WTC11 (cell line): ENCODE measurements around the gene CCSER1. TPM values are rescaled to one million over a fixed set of nuclear protein-coding genes. Genes with fewer than 3 reads are reported as not detected.

Experiments used
- ATAC-seq: fragments of 200-7000 bp; cut with Tn5 transposase; 2 replicates; pipeline ENCODE4 v1.10.0; 2021; ENCODE audit warnings: mild to moderate bottlenecking, moderate library complexity
- CTCF ChIA-PET: fragments of 300-600 bp; sonication (Branson Sonifier 250); formaldehyde crosslinking; loops from one replicate; lab custom pipeline; 2021; ENCODE audit warnings: antibody characterized with exemption; lab: Charles Lee
- POLR2A ChIA-PET: fragments of 350-600 bp; sonication (Branson Sonifier 250); formaldehyde crosslinking; loops from one replicate; lab custom pipeline; 2021; ENCODE audit warnings: antibody characterized with exemption; lab: Charles Lee
- DNase-seq: peaks from one replicate; pipeline ENCODE4 v3.0.0; 2021; ENCODE audit warnings: low spot score
- H3K27ac Mint-ChIP-seq: 2 replicates; pipeline ENCODE4 v1.8.0; 2021; ENCODE audit warnings: mixed read lengths
- H3K27me3 Mint-ChIP-seq: 2 replicates; pipeline ENCODE4 v1.8.0; 2021; ENCODE audit warnings: low read depth, mild to moderate bottlenecking, moderate library complexity, mixed read lengths
- H3K36me3 Mint-ChIP-seq: 2 replicates; pipeline ENCODE4 v1.8.0; 2021; ENCODE audit warnings: mixed read lengths
- H3K4me1 Mint-ChIP-seq: 2 replicates; pipeline ENCODE4 v1.8.0; 2022; ENCODE audit warnings: mixed read lengths
- H3K4me3 Mint-ChIP-seq: 2 replicates; pipeline ENCODE4 v1.8.0; 2021; ENCODE audit warnings: mild to moderate bottlenecking, moderate library complexity, mixed read lengths
- H3K9me3 Mint-ChIP-seq: 2 replicates; pipeline ENCODE4 v1.8.0; 2021; ENCODE audit warnings: mixed read lengths
- CREM ChIP-seq: sonication (generic); formaldehyde crosslinking; IDR thresholded peaks from 2 replicates; pipeline ENCODE4 v1.8.1; 2022; ENCODE audit warnings: mild to moderate bottlenecking, missing genetic modification reagents, moderate library complexity
- FOXJ3 ChIP-seq: sonication (generic); formaldehyde crosslinking; IDR thresholded peaks from 2 replicates; pipeline ENCODE4 v1.9.0; 2021; ENCODE audit warnings: missing genetic modification reagents, mild to moderate bottlenecking, borderline replicate concordance
- GTF2I ChIP-seq: fragments of 250-450 bp; sonication (Bioruptor Pico); conservative IDR thresholded peaks from 2 replicates; pipeline ENCODE4 v1.4.0; 2021; ENCODE audit warnings: mild to moderate bottlenecking
- IRF2 ChIP-seq: sonication (generic); formaldehyde crosslinking; IDR thresholded peaks from 2 replicates; pipeline ENCODE4 v1.8.0; 2022; ENCODE audit warnings: low read depth, missing genetic modification reagents, borderline replicate concordance
- JAZF1 ChIP-seq: fragments of 250-450 bp; sonication (Bioruptor Pico); IDR thresholded peaks from 2 replicates; pipeline ENCODE4 v1.9.0; 2021; ENCODE audit warnings: moderate library complexity, mild to moderate bottlenecking, inconsistent platforms
- KAT7 ChIP-seq: sonication (generic); formaldehyde crosslinking; IDR thresholded peaks from 2 replicates; pipeline ENCODE4 v1.8.1; 2023; ENCODE audit warnings: missing genetic modification reagents, mild to moderate bottlenecking, borderline replicate concordance
- NFE2L1 ChIP-seq: sonication (generic); formaldehyde crosslinking; IDR thresholded peaks from 2 replicates; pipeline ENCODE4 v1.8.1; 2023; ENCODE audit warnings: missing genetic modification reagents
- NR1H2 ChIP-seq: sonication (generic); formaldehyde crosslinking; IDR thresholded peaks from 2 replicates; pipeline ENCODE4 v1.9.0; 2021; ENCODE audit warnings: mild to moderate bottlenecking, moderate library complexity, missing genetic modification reagents
- NR2C2 ChIP-seq: sonication (generic); formaldehyde crosslinking; IDR thresholded peaks from 2 replicates; pipeline ENCODE4 v1.8.0; 2022; ENCODE audit warnings: mild to moderate bottlenecking, missing genetic modification reagents
- OVOL2 ChIP-seq: fragments of 250-450 bp; sonication (Bioruptor Pico); IDR thresholded peaks from 2 replicates; pipeline ENCODE4 v1.9.0; 2021; ENCODE audit warnings: mild to moderate bottlenecking, borderline replicate concordance
- TEAD4 ChIP-seq: sonication (generic); formaldehyde crosslinking; IDR thresholded peaks from 2 replicates; pipeline ENCODE4 v1.8.0; 2022; ENCODE audit warnings: mild to moderate bottlenecking, missing genetic modification reagents
- ZNF219 ChIP-seq: sonication (generic); formaldehyde crosslinking; IDR thresholded peaks from 2 replicates; pipeline ENCODE4 v1.8.0; 2023; ENCODE audit warnings: missing genetic modification reagents, mild to moderate bottlenecking, borderline replicate concordance
- ZNF317 ChIP-seq: sonication (generic); formaldehyde crosslinking; IDR thresholded peaks from 2 replicates; pipeline ENCODE4 v1.8.1; 2023; ENCODE audit warnings: low read depth, mild to moderate bottlenecking, moderate library complexity, missing genetic modification reagents, borderline replicate concordance
- ZNF396 ChIP-seq: fragments of 250-450 bp; sonication (Bioruptor Pico); IDR thresholded peaks from 2 replicates; pipeline ENCODE4 v1.8.0; 2021; ENCODE audit warnings: mild to moderate bottlenecking, moderate library complexity, borderline replicate concordance
- ZNF416 ChIP-seq: fragments of 250-450 bp; sonication (Bioruptor Pico); IDR thresholded peaks from 2 replicates; pipeline ENCODE4 v1.9.0; 2021; ENCODE audit warnings: mild to moderate bottlenecking, inconsistent platforms
- total RNA-seq: library from RNA; stranded (reverse); gene quantifications from 3 replicates; pipeline ENCODE4 v1.2.3, GENCODE V29; 2021
- TF ChIP-seq, protein P1 (sequence below): sonication (generic); formaldehyde crosslinking; IDR thresholded peaks from 2 replicates; pipeline ENCODE4 v1.8.0; 2022; ENCODE audit warnings: mild to moderate bottlenecking, missing genetic modification reagents
- TF ChIP-seq, protein P2 (sequence below): sonication (generic); formaldehyde crosslinking; IDR thresholded peaks from 2 replicates; pipeline ENCODE4 v1.8.0; 2022; ENCODE audit warnings: mild to moderate bottlenecking, missing genetic modification reagents
- TF ChIP-seq, protein P3 (sequence below): sonication (generic); formaldehyde crosslinking; IDR thresholded peaks from 2 replicates; pipeline ENCODE4 v1.8.1; 2023; ENCODE audit warnings: mild to moderate bottlenecking, moderate library complexity, missing genetic modification reagents
- TF ChIP-seq, protein P4 (sequence below): sonication (generic); formaldehyde crosslinking; IDR thresholded peaks from 2 replicates; pipeline ENCODE4 v1.8.1; 2022; ENCODE audit warnings: low read depth, mild to moderate bottlenecking, moderate library complexity, missing genetic modification reagents, borderline replicate concordance
- TF ChIP-seq, protein P5 (sequence below): sonication (generic); formaldehyde crosslinking; IDR thresholded peaks from 2 replicates; pipeline ENCODE4 v1.8.1; 2023; ENCODE audit warnings: mild to moderate bottlenecking, missing genetic modification reagents, moderate library complexity
- TF ChIP-seq, protein P6 (sequence below): sonication (generic); formaldehyde crosslinking; IDR thresholded peaks from 2 replicates; pipeline ENCODE4 v1.8.1; 2022; ENCODE audit warnings: low read depth, missing genetic modification reagents, borderline replicate concordance
- TF ChIP-seq, protein P7 (sequence below): fragments of 250-450 bp; sonication (Bioruptor Pico); IDR thresholded peaks from 2 replicates; pipeline ENCODE4 v1.8.0; 2021; ENCODE audit warnings: mild to moderate bottlenecking
- TF ChIP-seq, protein P8 (sequence below): sonication (generic); formaldehyde crosslinking; IDR thresholded peaks from 2 replicates; pipeline ENCODE4 v1.8.0; 2022; ENCODE audit warnings: mild to moderate bottlenecking, missing genetic modification reagents
- TF ChIP-seq, protein P9 (sequence below): sonication (generic); formaldehyde crosslinking; IDR thresholded peaks from 2 replicates; pipeline ENCODE4 v1.8.1; 2022; ENCODE audit warnings: mild to moderate bottlenecking, moderate library complexity, missing genetic modification reagents
- TF ChIP-seq, protein P10 (sequence below): sonication (generic); formaldehyde crosslinking; IDR thresholded peaks from 2 replicates; pipeline ENCODE4 v1.8.0; 2022; ENCODE audit warnings: mild to moderate bottlenecking, missing genetic modification reagents

The CCSER1 gene
- total RNA-seq, 1 experiment from 2014 or later = 0.87 TPM

DNA sequence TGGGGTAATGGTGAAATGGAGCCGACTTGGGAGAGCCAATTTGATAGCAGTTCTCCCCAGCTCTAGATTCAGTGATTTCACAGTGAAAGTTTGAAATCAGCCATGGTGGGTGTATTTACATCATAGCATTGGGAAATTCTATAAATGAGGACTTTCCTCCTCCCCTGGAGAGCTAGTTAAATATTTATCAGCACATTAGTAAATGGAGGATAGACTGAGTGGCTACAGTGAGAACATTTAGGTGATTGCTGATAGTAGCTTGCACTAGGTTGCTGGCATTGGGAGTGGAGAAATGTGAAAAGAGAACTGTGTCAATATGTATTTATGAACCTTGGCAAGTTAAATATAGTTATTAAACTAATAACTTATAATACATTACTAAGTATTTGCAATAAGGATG is 347.3 kb downstream of the CCSER1 start:
- DNase-seq = no peak
- Mint-ChIP-seq H3K9me3 (peaks cover 5% of the 10 kb centered on the region), H3K27me3 (no peaks in the 10 kb centered on the region), H3K36me3 (peaks cover 4% of the 10 kb centered on the region; the same call in 1 of the 2 replicates), H3K4me3 (no peak overlapping the region), H3K4me1 (no peaks in the 10 kb centered on the region), H3K27ac (no peak overlapping the region)
- ATAC-seq = no peak
- TF ChIP-seq NR2C2 (CRISPR knock-in tag) = no peak
- TF ChIP-seq, protein P1, sequence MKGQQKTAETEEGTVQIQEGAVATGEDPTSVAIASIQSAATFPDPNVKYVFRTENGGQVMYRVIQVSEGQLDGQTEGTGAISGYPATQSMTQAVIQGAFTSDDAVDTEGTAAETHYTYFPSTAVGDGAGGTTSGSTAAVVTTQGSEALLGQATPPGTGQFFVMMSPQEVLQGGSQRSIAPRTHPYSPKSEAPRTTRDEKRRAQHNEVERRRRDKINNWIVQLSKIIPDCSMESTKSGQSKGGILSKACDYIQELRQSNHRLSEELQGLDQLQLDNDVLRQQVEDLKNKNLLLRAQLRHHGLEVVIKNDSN (CRISPR knock-in tag) = no peak
- TF ChIP-seq, protein P2, sequence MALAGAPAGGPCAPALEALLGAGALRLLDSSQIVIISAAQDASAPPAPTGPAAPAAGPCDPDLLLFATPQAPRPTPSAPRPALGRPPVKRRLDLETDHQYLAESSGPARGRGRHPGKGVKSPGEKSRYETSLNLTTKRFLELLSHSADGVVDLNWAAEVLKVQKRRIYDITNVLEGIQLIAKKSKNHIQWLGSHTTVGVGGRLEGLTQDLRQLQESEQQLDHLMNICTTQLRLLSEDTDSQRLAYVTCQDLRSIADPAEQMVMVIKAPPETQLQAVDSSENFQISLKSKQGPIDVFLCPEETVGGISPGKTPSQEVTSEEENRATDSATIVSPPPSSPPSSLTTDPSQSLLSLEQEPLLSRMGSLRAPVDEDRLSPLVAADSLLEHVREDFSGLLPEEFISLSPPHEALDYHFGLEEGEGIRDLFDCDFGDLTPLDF (CRISPR knock-in tag) = no peak
- TF ChIP-seq, protein P3, sequence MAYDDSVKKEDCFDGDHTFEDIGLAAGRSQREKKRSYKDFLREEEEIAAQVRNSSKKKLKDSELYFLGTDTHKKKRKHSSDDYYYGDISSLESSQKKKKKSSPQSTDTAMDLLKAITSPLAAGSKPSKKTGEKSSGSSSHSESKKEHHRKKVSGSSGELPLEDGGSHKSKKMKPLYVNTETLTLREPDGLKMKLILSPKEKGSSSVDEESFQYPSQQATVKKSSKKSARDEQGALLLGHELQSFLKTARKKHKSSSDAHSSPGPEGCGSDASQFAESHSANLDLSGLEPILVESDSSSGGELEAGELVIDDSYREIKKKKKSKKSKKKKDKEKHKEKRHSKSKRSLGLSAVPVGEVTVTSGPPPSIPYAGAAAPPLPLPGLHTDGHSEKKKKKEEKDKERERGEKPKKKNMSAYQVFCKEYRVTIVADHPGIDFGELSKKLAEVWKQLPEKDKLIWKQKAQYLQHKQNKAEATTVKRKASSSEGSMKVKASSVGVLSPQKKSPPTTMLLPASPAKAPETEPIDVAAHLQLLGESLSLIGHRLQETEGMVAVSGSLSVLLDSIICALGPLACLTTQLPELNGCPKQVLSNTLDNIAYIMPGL (CRISPR knock-in tag) = no peak
- no peak for TF ChIP-seq JAZF1
- no peak for TF ChIP-seq ZNF219 (CRISPR knock-in tag)
- no peak for TF ChIP-seq ZNF396 (CRISPR knock-in tag)
- TF ChIP-seq ZNF317 = no peak
- TF ChIP-seq GTF2I = no peak
- TF ChIP-seq IRF2 (CRISPR knock-in tag) = no peak
- TF ChIP-seq, protein P4, sequence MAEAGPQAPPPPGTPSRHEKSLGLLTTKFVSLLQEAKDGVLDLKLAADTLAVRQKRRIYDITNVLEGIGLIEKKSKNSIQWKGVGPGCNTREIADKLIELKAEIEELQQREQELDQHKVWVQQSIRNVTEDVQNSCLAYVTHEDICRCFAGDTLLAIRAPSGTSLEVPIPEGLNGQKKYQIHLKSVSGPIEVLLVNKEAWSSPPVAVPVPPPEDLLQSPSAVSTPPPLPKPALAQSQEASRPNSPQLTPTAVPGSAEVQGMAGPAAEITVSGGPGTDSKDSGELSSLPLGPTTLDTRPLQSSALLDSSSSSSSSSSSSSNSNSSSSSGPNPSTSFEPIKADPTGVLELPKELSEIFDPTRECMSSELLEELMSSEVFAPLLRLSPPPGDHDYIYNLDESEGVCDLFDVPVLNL = no peak
- no peak for TF ChIP-seq NR1H2 (CRISPR knock-in tag)
- ChIA-PET CTCF (no interaction called here), POLR2A (no interaction called here)

DNA sequence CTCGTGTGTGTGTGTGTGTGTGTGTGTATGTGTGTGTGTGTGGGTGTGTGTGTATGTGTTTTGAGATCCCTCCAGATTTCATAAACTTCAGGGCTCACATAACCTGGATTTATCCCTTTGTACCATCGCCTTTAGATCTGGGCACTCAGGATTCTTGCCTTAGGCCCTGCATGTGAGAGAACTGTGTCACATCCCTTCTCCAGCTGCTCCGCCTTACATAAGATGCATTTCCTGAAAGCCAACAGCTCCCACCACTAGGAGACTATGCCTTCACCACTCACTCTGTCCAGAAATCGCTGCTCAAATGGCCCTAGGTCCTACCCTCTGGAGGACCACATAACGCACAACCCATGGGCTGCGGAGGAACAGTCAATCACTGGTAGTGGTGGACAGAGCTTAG is 348.8 kb downstream of the CCSER1 start:
- CTCF ChIA-PET = no interaction called here
- H3K4me1 Mint-ChIP-seq = no peaks in the 10 kb centered on the region
- TF ChIP-seq ZNF416 (CRISPR knock-in tag) (no peak), JAZF1 (no peak), TEAD4 (CRISPR knock-in tag) (no peak), NFE2L1 (CRISPR knock-in tag) (no peak), NR2C2 (CRISPR knock-in tag) (no peak), FOXJ3 (CRISPR knock-in tag) (no peak), OVOL2 (CRISPR knock-in tag) (no peak), CREM (no peak), KAT7 (CRISPR knock-in tag) (no peak)
- TF ChIP-seq, protein P5, sequence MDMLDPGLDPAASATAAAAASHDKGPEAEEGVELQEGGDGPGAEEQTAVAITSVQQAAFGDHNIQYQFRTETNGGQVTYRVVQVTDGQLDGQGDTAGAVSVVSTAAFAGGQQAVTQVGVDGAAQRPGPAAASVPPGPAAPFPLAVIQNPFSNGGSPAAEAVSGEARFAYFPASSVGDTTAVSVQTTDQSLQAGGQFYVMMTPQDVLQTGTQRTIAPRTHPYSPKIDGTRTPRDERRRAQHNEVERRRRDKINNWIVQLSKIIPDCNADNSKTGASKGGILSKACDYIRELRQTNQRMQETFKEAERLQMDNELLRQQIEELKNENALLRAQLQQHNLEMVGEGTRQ (CRISPR knock-in tag) = no peak
- TF ChIP-seq, protein P6, sequence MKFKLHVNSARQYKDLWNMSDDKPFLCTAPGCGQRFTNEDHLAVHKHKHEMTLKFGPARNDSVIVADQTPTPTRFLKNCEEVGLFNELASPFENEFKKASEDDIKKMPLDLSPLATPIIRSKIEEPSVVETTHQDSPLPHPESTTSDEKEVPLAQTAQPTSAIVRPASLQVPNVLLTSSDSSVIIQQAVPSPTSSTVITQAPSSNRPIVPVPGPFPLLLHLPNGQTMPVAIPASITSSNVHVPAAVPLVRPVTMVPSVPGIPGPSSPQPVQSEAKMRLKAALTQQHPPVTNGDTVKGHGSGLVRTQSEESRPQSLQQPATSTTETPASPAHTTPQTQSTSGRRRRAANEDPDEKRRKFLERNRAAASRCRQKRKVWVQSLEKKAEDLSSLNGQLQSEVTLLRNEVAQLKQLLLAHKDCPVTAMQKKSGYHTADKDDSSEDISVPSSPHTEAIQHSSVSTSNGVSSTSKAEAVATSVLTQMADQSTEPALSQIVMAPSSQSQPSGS (CRISPR knock-in tag) = no peak
- TF ChIP-seq, protein P7, sequence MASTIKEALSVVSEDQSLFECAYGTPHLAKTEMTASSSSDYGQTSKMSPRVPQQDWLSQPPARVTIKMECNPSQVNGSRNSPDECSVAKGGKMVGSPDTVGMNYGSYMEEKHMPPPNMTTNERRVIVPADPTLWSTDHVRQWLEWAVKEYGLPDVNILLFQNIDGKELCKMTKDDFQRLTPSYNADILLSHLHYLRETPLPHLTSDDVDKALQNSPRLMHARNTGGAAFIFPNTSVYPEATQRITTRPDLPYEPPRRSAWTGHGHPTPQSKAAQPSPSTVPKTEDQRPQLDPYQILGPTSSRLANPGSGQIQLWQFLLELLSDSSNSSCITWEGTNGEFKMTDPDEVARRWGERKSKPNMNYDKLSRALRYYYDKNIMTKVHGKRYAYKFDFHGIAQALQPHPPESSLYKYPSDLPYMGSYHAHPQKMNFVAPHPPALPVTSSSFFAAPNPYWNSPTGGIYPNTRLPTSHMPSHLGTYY = no peak
- TF ChIP-seq, protein P8, sequence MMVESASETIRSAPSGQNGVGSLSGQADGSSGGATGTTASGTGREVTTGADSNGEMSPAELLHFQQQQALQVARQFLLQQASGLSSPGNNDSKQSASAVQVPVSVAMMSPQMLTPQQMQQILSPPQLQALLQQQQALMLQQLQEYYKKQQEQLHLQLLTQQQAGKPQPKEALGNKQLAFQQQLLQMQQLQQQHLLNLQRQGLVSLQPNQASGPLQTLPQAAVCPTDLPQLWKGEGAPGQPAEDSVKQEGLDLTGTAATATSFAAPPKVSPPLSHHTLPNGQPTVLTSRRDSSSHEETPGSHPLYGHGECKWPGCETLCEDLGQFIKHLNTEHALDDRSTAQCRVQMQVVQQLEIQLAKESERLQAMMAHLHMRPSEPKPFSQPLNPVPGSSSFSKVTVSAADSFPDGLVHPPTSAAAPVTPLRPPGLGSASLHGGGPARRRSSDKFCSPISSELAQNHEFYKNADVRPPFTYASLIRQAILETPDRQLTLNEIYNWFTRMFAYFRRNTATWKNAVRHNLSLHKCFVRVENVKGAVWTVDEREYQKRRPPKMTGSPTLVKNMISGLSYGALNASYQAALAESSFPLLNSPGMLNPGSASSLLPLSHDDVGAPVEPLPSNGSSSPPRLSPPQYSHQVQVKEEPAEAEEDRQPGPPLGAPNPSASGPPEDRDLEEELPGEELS (CRISPR knock-in tag) = no peak
- TF ChIP-seq, protein P9, sequence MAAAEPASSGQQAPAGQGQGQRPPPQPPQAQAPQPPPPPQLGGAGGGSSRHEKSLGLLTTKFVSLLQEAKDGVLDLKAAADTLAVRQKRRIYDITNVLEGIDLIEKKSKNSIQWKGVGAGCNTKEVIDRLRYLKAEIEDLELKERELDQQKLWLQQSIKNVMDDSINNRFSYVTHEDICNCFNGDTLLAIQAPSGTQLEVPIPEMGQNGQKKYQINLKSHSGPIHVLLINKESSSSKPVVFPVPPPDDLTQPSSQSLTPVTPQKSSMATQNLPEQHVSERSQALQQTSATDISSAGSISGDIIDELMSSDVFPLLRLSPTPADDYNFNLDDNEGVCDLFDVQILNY (CRISPR knock-in tag) = no peak
- TF ChIP-seq, protein P10, sequence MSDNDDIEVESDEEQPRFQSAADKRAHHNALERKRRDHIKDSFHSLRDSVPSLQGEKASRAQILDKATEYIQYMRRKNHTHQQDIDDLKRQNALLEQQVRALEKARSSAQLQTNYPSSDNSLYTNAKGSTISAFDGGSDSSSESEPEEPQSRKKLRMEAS = no peak

More for the DNA sequence above, 348.8 kb downstream of the CCSER1 start:
- H3K36me3 Mint-ChIP-seq = peaks cover 19% of the 10 kb centered on the region
- H3K27me3 Mint-ChIP-seq = no peaks in the 10 kb centered on the region
- ATAC-seq (peak; percentile 44), DNase-seq (no peak)
- H3K4me3 Mint-ChIP-seq = no peak overlapping the region
- H3K9me3 Mint-ChIP-seq = peaks cover 18% of the 10 kb centered on the region
- H3K27ac Mint-ChIP-seq = no peak overlapping the region
- POLR2A ChIA-PET = no interaction called here
